ENCODE results near the gene CDC42BPG.

Gene CDC42BPG

DNA sequence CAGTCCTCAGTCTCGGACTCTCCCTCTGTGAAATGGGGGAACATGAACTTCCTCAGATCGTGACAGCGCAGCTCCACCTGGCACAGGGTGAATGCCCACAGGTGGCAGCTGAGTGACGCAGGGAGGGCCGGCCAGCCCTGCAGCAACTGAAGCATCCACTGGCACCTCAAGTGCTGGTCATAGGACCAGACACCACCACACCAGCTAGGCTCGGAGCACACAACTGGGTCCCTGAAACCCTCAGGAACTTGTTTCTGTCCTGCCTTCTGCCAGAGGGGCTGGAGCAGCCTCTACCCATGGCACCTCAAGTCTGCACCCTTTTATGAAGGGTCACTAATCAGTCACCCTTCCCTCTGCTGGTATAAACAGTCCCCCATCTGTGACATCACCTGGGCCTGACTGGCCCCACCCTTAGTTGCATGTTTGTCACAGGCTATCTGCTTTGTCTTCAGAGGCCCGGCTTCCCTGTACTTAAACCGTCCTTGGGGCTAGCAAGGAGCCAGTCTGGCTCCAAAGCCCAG, 7.4 kb upstream of the CDC42BPG start:
- Histone ChIP-seq H3K79me2 (ENCODE audit: insufficient read depth, low read depth) (no peaks in the 10 kb centered on the region), H3K36me3 (ENCODE audit: insufficient read depth) (no peaks in the 10 kb centered on the region), H3K4me2 (peak overlapping the region; percentile 80), H2AFZ (ENCODE audit: low read depth) (no peak overlapping the region), H3K4me1 (ENCODE audit: low read depth, poor library complexity, severe bottlenecking) (peaks cover 94% of the 10 kb centered on the region), H3K27me3 (ENCODE audit: insufficient read depth, low read depth) (no peaks in the 10 kb centered on the region), H3K9ac (peak overlapping the region; percentile 41; the same call in 1 of the 2 replicates), H3K4me3 (IDR thresholded peaks at IDR 0.05; ENCODE audit: insufficient read depth, low read depth, low read length) (no peak overlapping the region), H3K27ac (peak overlapping the region; percentile 74), H4K20me1 (ENCODE audit: insufficient read depth) (no peaks in the 10 kb centered on the region)
- TF ChIP-seq, protein P1, sequence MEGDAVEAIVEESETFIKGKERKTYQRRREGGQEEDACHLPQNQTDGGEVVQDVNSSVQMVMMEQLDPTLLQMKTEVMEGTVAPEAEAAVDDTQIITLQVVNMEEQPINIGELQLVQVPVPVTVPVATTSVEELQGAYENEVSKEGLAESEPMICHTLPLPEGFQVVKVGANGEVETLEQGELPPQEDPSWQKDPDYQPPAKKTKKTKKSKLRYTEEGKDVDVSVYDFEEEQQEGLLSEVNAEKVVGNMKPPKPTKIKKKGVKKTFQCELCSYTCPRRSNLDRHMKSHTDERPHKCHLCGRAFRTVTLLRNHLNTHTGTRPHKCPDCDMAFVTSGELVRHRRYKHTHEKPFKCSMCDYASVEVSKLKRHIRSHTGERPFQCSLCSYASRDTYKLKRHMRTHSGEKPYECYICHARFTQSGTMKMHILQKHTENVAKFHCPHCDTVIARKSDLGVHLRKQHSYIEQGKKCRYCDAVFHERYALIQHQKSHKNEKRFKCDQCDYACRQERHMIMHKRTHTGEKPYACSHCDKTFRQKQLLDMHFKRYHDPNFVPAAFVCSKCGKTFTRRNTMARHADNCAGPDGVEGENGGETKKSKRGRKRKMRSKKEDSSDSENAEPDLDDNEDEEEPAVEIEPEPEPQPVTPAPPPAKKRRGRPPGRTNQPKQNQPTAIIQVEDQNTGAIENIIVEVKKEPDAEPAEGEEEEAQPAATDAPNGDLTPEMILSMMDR (conservative IDR thresholded peaks at IDR 0.05; ENCODE audit: low read depth, low read length), result no peak

DNA sequence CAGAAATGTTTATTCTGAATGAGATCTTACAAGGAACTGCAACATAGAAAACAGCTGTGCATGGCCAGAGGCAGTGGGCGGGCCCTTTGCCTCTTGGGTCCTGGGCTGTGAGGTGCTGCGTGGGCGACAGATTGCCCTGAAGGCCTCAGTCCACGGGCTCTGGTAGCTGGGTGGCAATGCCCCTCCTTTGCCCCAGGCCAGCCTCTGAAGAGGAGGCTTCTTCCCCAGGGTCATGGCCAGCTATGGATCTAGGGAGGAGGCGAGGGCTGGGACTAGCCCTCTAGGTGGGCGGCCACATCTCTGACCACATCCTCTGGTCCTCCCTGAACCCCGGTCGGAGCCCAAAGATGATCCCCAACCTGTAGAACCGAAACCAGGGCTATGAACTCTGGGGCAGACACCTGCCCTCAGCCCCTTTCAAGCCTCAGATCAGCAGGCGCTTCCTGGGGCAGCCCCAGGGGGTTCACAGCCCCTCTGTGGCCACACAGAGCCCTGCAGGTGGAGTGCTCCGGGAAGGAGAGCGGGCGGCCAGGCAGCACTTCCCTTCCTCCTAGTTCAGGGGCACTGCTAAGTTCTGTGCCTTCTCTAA, 6.6 kb upstream of the CDC42BPG start:
- no peaks in the 10 kb centered on the region for H3K79me2 ChIP-seq (ENCODE audit: insufficient read depth, low read depth)
- H2AFZ ChIP-seq (ENCODE audit: low read depth), result no peak overlapping the region
- H3K4me3 ChIP-seq (IDR thresholded peaks at IDR 0.05; ENCODE audit: insufficient read depth, low read depth, low read length), result no peak overlapping the region
- peaks cover 88% of the 10 kb centered on the region for H3K4me1 ChIP-seq (ENCODE audit: low read depth, poor library complexity, severe bottlenecking)
- H3K4me2 ChIP-seq, result peak overlapping the region; percentile 80
- peak overlapping the region; percentile 41; the same call in 1 of the 2 replicates for H3K9ac ChIP-seq
- no peaks in the 10 kb centered on the region for H3K27me3 ChIP-seq (ENCODE audit: insufficient read depth, low read depth)
- no peaks in the 10 kb centered on the region for H3K36me3 ChIP-seq (ENCODE audit: insufficient read depth)
- H4K20me1 ChIP-seq (ENCODE audit: insufficient read depth), result no peaks in the 10 kb centered on the region
- H3K27ac ChIP-seq, result peak overlapping the region; percentile 74
- TF ChIP-seq, protein P1 (conservative IDR thresholded peaks at IDR 0.05; ENCODE audit: low read depth, low read length), result no peak

DNA sequence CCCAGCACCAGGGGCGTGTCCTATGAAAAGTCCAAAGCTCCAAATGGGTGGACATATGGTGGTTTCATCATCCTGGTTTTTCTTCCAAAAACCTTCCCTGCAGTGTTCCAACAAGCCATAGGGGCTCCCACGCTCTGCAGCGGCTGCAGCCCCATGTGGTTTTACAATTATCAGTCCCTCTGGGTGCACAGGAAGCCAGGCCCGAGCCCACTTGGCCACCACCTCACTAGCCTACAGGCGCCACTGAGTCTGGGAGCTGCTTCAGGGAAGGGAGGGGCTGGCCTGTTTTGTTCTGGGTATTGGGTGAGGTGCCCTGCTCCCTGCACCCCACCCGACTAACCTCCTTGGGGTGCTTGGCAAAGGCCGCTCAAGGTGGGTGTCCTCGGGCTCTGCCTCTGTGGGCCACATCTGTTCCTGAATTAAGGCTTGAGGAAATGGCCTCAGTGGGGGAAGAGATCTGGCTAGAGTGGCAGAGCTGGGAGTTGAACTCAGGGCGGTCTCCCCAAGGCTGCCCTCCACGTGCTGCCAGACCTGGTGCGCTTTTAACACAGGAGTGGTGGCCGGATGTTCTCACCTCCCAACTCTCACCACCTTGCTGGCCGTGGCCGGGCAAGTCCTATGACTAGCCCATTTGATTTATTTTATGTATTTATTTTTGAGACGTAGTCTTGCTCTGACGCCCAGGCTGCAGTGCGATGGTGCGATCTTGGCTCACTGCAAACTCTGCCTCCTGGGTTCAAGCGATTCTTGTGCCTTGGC, 5.3 kb upstream of the CDC42BPG start:
- Histone ChIP-seq H3K27me3 (ENCODE audit: insufficient read depth, low read depth) (no peaks in the 10 kb centered on the region), H3K36me3 (ENCODE audit: insufficient read depth) (no peaks in the 10 kb centered on the region), H3K79me2 (ENCODE audit: insufficient read depth, low read depth) (no peaks in the 10 kb centered on the region), H4K20me1 (ENCODE audit: insufficient read depth) (no peaks in the 10 kb centered on the region), H3K27ac (no peak overlapping the region), H3K4me3 (IDR thresholded peaks at IDR 0.05; ENCODE audit: insufficient read depth, low read depth, low read length) (no peak overlapping the region), H3K4me1 (ENCODE audit: low read depth, poor library complexity, severe bottlenecking) (peaks cover 81% of the 10 kb centered on the region), H2AFZ (ENCODE audit: low read depth) (no peak overlapping the region), H3K9ac (no peak overlapping the region), H3K4me2 (peak overlapping the region; percentile 15; the same call in 1 of the 2 replicates)
- TF ChIP-seq, protein P1 (conservative IDR thresholded peaks at IDR 0.05; ENCODE audit: low read depth, low read length), result no peak

DNA sequence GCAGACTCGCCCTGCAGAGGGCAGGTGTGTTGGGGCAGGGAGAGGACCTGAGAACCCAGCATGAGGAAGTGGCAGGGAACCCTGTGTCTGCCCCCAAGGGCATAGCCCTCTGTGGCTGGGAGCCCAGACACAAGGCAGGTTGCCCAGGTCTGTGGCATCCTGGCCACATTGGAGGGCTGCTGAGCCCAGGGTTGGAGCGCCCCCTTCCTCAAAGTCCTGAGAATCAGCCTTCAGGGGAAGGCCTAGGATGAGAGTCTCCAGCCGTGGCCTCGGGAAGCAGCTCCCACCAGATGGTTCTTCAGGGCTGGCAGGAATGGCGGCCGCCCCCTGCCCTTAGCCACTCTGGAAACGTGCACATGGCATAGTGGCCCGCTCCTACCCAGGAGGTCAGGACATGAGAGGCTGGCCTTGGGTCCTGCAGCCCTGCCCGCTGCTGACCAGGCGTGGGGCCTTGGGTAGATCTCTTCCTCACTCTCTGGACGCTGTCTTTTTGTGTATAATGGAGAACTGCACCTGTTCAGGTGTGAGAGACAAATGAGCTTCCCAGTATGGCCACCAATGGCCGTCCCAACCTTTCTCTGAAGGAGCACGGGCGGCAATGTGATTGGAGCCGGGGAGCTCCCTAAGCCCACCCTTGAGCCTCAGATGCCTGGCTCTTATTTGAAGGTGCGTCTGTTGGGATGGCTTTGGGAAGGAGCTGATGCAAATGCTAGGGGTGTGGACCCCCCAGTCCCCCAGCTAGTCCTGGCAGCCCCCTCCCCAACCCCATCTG, 4.6 kb upstream of the CDC42BPG start:
- H3K79me2 ChIP-seq (ENCODE audit: insufficient read depth, low read depth), result no peaks in the 10 kb centered on the region
- H3K36me3 ChIP-seq (ENCODE audit: insufficient read depth), result no peaks in the 10 kb centered on the region
- TF ChIP-seq, protein P1 (conservative IDR thresholded peaks at IDR 0.05; ENCODE audit: low read depth, low read length), result no peak
- no peaks in the 10 kb centered on the region for H4K20me1 ChIP-seq (ENCODE audit: insufficient read depth)
- H3K4me3 ChIP-seq (IDR thresholded peaks at IDR 0.05; ENCODE audit: insufficient read depth, low read depth, low read length), result no peak overlapping the region
- H3K4me2 ChIP-seq, result no peak overlapping the region
- H3K4me1 ChIP-seq (ENCODE audit: low read depth, poor library complexity, severe bottlenecking), result peaks cover 73% of the 10 kb centered on the region
- no peak overlapping the region for H3K27ac ChIP-seq
- no peak overlapping the region for H3K9ac ChIP-seq
- H2AFZ ChIP-seq (ENCODE audit: low read depth), result no peak overlapping the region
- H3K27me3 ChIP-seq (ENCODE audit: insufficient read depth, low read depth), result no peaks in the 10 kb centered on the region

Data from KMS-11 (cell line).